ENCODE results near the gene ROBO1.
"Not testable (repeated sequence)": the region's sequence is repeated elsewhere in the genome, so short reads cannot be mapped to it uniquely, and the experiment has no call there.

The ROBO1 gene

DNA sequence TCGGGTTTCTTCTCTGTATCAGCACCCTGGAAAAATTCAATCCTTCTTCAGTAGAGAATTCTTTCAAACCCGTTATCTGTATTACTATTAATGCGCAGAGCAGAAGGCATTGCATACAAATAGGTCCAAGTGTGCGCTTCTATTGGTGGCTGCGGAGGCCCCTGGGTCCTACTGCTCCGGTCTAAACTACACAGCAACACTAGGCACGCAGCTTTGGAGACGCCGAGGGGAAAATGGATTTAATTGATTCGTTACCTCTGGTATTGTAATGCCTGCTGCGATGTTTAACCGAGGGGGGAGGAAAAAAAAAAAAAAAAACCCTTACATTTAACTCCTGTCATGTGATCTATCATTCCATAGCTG is at the start of gene ROBO1:
TSS of gene ROBO1 (minus strand) at position 94 of the 363 bp plus-strand sequence.
- no peak for DNase-seq

DNA sequence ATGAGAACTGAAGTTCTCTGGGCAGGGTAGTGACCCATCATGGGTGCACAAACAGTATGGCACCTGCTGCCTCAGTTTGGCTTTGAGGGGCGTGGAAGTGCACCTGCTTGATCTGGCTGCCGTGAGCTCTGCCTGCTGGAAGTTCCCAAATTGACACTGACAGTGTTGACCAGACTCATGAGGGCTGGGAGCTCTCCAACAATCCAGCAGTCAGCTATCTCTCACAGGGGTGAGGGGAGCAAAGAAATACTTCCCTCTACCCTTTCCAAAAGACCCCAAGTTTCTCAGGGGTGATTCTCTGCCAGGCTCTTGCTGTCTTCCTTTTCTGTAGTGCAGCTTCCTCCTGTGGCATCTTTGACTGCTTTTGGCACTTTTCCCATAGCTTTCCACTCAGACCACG is 49.4 kb upstream of the ROBO1 start:
- DNase-seq: no peak

DNA sequence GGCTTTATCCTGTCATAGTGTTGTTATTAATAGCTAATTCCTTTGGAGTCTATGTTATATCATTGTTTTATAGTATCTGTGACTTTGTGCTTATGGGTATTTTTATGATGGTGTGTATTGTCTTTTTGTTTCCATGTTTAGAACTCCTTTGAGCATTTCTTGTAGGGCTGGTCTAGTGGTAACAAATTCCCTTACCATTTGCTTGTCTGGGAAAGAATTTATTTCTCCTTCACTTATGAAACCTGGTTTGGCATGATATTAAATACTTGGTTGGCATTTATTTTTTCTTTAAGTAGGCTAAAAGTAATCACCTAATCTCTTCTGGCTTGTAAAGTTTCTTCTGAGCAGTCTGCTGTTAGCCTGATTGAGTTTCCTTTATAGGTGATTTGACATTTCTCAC is 47.7 kb upstream of the ROBO1 start:
- DNase-seq: no peak

DNA sequence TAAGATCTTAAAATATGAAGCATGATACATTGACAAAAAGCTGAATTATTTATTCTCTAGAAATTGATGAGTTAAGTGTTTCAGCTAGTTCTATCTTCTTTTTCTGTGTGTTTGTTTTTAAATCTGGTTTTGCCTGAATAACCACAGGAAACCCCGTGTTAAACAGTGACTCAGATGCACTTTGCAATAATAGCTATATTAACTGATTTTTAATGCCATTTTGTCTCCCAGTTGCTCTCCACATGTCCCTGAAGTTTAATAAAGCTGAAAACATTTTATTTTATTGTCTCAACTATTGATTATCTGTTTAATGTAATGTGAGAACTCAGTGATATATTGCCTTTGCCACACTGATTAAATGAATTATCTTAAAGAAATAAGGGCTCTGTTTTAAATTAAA is 42.8 kb upstream of the ROBO1 start:
- no peak for DNase-seq

DNA sequence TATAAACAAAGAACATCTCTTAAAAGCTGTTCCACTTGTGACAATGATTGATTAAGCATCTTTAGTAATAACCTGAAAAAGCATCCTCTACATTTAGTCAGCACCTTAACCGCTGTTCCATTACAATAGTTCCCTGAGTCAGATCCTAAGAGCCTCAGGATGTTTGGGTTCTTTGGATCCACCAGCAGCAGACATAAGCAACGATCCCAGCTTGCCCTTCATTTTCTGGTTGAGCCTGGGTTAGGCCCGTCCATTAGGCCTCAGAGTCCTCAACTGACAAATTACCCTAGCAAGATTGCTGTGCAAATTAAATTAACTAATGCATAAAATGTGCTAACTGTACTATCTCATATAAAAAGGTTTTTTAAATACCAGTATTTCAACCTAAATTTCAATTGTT is 42.3 kb upstream of the ROBO1 start:
- no peak for DNase-seq

DNA sequence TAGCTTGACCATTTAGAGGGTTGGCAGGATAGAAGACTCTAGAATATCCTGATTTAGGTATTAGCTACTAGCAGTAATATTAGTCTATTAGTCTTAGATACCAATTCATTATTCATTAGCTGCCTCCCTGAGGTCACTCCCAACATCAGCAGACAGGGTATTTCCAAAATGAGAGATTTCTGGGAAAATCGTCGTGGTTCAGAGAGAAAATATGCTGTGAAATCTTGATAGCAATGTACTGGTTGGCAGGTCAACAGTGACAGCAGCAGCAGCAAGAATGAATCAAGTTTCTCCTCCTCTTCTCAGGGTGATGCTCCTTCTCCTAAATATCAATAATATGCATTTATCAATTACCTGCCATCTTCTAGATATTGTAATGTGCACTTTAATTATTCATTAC is 41.3 kb upstream of the ROBO1 start:
- DNase-seq: no peak

DNA sequence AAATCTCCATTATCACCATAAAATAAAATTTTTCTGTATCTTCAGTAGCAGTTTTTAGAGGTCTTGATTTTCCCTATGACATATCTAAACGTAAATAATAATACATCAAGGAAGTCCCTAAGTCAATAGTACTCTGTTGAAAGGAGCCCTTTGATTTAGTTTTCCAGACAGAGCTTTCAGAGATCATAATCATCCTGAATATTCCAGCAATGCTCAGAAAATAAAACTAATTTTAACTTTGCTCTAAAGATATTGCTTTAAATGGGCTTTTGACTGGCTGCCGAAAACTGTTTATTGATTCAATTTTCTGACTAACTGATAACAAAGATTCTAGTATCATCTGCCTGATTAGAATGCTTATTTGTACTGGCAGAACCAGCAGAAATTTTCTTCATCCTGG is 40.7 kb upstream of the ROBO1 start:
- no peak for DNase-seq

DNA sequence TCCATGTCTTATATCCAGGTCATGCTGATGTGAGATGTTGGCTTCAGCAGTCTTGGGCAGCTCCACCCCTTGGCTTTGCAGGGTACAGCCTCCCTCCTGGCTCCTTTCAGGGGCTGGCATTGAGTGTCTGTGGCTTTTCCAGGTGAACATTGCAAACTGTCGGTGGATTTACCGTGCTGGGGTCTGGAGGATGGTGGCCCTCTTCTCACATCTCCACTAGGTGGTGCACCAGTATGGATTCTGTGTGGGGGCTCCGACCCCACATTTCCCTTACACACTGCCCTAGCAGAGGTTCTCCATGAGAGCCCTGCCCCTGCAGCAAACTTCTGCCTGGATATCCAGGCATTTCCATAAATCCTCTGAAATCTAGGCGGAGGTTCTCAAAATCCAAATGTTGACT is 22.4 kb upstream of the ROBO1 start:
- DNase-seq: not testable (repeated sequence)

DNA sequence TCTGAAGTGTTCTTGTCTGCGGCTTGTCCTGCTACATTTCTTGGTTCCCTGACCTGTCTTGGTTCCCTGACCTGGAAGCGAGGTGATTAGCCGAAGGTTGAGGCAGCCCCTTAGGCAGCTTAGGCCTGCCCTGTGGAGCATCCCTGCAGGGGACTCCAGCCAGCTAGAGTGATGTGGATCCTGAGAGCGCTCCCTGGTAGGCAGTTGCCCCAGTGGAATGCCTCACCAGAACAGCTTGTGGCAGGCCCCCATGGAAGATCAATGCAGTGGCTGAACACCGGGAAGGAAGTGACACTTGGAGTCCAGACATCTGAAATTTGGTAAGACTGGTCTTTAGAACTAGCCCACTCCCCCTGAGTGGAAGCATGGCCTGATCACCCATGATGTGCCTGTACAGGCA is 5.5 kb upstream of the ROBO1 start:
- no peak for DNase-seq

DNA sequence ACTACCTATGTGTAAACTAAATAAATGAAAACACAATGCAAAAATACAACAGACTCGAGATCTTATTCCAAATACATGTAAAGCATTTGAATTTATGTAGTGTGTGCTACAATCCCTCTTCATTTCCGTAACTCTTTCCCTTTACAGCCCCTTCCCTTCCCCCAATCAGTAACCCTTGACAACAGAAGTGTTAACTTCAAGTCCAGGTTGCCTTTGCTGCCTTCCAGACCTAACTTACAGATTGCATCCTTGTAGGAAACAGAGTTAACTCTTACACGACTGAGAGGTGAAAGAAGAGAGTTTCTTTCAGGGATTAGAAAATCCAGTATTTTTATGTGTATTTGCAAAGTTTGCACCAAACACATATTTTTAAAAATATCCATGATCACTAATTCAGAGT is 1.4 kb upstream of the ROBO1 start:
- no peak for DNase-seq

DNA sequence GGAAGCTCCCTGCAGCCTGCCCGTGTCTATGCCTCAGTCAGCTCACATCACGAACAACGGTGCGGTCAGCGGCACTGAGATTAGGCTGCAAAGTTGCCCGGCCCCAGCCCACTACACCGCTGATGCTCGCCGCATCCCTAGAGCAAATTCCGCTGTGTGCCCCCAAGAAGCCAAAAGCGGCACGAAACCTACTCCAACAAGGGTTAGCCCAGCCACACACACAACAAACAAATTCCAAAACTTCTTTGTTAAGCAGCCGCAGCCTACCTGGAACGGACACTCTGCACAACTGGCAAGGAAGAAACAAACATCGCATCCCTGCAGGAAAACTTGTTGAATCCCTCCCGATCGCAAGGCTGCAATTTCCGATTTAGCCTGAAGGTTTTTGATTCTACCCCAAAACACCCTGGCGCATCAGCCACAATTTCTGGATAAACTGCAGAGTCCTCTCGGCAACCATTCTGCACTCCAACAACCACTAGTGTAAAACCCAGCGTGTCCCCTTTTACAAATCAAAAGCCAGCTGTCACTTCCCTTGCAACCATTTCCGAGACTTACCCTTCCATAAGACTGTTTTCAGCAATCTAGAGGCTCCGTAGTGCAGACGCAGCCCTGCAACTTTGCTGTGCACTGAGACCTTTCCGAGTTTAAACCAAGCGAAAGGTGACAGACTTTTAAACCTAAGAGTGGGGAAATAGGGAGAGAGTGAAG is 449 bp downstream of the ROBO1 start:
- DNase-seq: no peak

DNA sequence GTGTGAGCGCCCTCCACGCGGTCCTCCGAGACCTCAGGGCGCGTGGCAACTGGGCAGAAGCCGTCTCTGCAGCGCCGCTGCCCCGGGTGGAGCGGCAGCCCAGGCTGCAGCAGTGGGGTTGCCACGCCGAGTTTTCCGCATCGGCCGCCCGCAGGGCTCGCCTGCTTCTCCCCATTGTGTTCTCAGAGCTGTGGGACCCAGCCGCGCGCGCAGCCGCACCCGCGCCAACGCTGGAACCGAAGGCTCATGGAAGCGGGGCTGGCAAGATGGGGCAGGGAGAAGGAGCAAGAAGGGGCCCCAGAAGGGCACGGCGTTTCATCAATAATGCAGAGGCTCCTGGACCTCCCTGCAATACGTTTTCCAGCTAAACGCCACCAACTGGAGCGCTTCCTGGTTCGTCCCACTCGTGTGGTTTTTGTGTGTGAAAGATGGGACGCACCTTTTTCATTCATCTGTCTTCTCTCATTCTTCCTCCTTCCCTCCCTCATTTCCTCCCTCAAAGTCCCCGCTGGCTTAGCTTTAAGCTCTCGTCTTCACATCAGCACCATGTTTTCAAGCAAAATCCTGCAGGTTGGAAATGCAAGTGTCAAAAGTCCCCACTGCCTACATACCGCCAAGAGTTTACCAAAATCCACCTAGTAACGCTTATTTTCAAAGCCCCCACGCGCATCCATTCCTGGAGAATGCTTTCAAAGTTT is 1.2 kb downstream of the ROBO1 start:
- DNase-seq: no peak

DNA sequence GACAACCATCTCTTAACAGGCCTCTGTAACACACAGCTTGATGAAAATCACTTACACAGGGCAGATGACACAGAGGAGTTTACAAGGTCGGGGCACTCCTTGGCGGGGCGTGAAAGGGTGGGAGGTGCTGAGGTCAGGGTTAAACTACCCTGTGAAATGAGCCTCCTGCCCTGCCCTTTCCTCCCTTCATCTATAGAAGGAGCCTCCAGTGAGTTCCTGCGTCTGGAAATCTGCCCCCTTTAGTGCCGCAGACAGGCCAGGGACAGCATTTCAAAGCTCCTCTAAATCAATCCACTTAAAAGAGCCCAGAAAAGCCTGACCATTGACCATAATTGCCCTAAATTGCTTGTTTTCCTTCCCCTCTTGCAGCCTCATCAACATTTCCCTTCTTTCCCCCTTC is 1.9 kb downstream of the ROBO1 start:
- DNase-seq: no peak

DNA sequence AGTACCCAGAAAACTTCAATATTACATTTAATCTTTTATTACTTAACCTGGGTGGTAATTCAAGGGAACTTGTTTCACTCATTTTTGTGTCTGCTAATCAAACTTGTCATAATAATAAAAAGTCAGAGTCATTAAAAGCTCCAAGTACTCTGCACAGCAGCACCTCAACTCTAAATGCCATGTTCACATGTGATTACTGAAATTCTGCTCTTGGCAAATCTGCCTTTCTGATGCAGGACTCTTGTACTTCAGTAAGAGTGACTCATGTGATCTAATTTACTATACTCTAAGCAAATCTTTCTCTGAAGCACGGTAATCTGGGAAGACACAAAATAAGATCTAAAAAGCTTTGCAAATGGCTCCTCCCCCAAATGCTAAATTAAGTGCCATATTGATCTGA is 6.4 kb downstream of the ROBO1 start:
- DNase-seq: no peak

DNA sequence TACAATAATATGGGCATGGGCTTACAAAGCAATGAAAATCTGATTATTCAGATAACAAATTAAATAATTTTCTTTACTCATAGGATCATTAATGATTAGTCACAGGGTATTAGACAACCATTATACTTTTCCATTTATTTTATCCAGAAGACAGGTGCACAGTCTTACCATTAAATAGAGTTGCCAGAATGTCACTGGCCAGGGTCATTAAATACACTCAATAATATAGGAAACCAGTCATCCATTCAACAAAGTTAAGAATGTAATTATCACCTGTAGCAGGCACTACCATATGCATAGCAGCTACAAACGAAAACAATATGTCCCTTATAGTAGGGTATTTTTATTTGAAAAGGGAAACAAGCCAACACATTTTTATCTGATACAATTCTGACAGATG is 16.1 kb downstream of the ROBO1 start:
- DNase-seq: no peak

DNA sequence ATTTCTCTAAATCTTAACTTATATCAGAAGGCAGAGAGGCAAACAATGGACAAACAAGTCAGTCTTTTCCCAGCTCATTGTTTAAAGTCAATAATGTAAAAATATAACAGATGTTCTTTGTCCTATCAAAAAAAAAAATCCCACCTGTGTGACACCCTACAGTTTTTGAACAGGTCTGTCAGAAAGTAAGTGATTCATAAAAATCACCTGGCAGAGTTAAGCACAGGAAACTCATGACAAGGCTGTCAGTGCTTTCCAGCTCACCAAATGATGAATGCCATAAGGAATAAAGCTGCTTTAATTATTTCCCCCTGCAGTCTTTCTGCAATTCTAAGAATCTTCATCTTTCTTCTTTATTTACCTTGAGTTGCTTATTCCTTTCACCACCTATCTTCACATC is 30.3 kb downstream of the ROBO1 start:
- no peak for DNase-seq

DNA sequence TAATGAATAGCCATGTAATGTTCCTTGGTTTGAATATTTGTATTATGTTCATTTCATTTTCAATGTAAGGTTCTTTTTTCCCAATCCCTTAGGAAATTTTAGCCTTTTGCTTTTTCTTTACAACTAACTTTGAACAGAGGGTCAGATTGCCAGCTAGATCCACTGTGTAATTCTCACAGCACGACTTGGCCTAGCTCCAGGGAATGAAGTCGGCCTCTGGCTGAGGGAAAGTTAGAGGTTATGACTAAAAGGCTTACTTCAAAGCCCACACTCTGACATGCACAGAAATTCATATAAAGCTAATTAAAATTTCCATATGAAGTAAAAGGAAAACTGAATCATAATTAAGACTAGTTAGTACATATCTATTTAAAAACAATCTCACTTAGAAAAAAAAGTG is 38.7 kb downstream of the ROBO1 start:
- DNase-seq: no peak

DNA sequence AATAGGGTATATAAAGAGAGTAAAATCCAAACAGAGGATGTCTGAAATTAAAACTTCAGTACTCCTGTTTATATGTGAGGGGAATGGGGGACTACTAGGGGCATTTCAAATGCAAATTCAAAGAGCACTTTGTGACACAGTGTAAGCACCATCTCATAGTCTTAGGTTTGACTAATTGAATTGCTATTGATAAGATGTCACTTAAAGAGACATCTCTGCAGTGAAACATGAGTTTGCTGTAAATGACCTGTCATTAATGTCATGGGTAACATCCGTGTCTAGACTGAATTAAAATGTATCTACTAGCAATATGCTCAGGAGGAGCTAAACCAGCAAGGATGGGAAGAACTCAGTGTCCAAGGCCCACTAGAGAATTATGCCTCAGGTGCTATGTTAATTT is 41.0 kb downstream of the ROBO1 start:
- DNase-seq: no peak

DNA sequence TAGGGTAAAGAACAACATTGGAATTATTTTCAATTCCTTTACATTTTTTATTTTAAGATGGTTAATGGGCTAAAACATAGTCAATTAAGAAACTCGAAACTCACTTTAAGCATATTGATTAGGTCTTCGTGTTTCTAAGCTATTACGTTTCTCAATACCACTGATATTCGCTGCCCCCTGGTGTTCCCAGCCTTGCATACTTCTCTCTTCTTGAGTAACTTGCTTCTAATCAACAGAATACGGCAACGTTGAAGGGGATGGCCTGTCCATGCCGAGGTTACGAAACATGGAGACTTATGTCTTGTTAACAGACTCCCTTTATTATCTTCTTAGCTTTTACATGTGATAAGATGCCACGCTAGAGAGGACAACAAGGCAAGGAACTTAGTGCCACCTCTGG is 43.6 kb downstream of the ROBO1 start:
- DNase-seq: no peak

DNA sequence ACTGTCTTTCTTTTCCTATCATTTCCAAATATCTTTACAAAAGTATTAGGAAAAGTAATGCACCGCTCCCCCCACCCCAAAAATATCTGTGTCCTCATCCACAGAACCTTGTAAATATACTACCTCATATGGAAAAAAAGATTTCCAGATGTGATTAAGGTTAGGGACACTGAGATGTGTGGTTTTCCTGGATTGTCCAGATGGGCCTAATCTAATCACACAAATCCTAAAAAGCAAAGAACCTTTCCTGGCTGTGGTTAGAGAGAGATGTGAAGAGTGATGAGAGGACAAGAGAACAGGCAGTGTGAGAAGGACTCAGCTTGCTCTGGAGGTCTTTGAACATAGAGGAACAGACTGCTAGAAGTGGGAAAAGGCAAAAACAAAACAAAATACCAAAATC is 77.7 kb downstream of the ROBO1 start:
- DNase-seq: no peak

DNA sequence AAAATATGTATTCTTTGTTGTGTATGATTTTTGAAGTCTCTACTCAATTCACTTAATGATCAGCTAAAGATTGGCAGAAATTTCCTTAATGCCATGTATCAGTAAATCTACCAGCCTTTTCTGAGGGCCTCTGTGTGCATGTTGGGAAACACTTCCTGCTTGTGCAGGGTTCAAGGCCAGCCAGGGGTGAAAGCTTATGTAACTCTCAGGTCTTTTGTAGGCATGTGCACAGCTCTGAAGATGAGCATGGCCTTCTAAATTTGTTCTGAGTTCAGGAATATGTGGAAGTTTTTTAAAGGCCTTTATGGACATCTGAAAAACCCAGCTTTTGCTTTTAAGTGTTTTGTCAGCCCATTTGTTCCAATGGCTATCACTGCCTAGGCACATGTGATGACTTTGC is 82.7 kb downstream of the ROBO1 start:
- DNase-seq: no peak

DNA sequence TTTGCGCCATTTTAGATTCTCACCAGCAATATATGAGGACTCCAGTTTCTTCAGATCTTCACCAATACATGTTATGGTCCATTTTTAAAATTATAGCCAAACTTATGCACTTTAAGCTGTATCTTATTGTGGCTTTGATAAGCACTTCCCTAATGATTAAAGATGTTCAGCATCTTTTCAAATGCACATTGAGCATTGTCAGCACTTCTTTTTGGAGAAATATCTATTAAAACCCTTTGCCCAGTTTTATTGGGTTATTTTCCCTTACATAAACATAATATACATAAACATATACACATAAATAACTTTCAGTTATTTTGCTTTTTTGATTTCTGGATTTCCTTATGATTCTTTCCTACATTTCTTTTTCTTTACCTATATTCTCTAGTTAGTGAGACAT is 83.8 kb downstream of the ROBO1 start:
- DNase-seq: no peak

DNA sequence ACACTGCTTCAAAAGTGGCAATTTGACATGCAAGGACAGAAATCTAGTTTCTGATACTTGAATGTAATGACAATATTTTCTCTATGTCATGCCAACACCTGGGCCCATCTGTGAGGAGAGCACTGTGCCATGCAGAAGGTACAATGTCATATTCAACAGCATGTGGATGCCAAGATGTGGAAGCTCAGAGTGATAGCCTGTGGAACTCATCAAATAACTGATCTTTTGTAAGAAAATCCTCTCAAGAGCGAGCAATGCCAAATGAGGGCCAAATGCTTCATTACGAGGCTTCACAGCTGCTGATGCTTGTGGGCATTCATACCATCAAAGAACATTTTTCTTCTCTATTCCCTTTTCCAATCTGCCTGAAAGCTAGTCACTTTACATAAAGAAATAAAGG is 95.1 kb downstream of the ROBO1 start:
- DNase-seq: no peak

DNA sequence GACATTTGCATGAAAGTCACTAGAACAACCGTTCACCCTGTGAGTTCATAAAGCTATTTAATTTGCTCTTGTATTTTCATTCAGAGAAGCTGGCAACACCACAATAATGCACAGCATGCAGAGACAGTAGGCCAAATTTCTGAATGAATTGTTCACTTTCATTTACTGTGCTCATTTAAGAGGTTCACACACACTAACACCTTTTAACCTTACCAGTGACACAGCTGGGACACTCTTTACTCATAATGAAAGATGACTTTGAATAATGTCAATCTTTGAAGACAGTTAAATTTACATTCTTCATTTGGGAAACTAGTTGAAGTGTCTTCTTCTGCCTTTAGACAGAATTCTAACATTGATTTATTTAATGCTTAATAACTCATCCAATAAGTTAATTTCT is 95.7 kb downstream of the ROBO1 start:
- DNase-seq: no peak

DNA sequence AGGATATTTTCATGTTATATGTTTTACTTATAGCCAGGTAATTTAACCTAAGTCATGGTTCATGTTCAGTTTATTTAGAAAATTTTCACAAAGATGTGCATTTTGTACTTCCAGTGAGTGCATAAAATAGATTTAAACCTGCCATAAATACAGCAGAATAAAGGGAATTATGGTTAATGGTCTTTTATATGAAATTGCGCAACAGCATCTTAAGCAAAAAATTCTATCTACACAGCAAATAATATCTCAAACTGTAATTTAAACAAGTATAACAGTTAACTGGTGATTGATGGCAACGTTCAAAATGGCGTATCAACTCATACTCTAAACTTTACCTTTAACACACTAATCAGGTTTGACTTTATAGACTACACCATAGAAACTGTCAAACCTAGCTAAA is 97.6 kb downstream of the ROBO1 start:
- no peak for DNase-seq
